K562 (cell line): ENCODE results near the gene ZNF8.

Experiments used
- CTCF ChIP-seq, 3 experiments: IDR thresholded peaks in 2 of 3; conservative IDR thresholded peaks in 1 of 3; 2 replicates each; pipeline ENCODE4 v1.5.1; 2011 to 2012; ENCODE audit warnings: low read length in 3 of 3, mild to moderate bottlenecking in 3 of 3, control low read depth in 2 of 3, improper control_type of control experiment in 1 of 3, inconsistent platforms in 1 of 3, low read depth in 1 of 3, mixed read lengths in 1 of 3, moderate library complexity in 1 of 3; ENCODE audit not compliant: insufficient read depth in 2 of 3
- DPF2 ChIP-seq: fragments of 450-650 bp; IDR thresholded peaks from 2 replicates; pipeline ENCODE4 v1.6.1; 2016
- GMEB1 ChIP-seq: fragments of 250-450 bp; sonication (Bioruptor Pico); IDR thresholded peaks from 2 replicates; pipeline ENCODE4 v1.4.0; 2020; ENCODE audit warnings: mild to moderate bottlenecking
- KAT2B ChIP-seq: IDR thresholded peaks from one replicate; pipeline ENCODE4 v1.6.1; 2012; ENCODE audit warnings: low read depth, mild to moderate bottlenecking, control low read depth, inconsistent platforms, low read length, moderate library complexity
- ZNF184 ChIP-seq: sonication (generic); formaldehyde crosslinking; IDR thresholded peaks from 2 replicates; pipeline ENCODE4 v1.5.0; 2020; ENCODE audit warnings: missing genetic modification reagents
- ZNF274 ChIP-seq: IDR thresholded peaks from 2 replicates; pipeline ENCODE4 v1.6.1; 2011; ENCODE audit warnings: low read depth, mild to moderate bottlenecking, low read length, moderate library complexity, borderline replicate concordance
- ZNF431 ChIP-seq: sonication (generic); formaldehyde crosslinking; IDR thresholded peaks from 2 replicates; pipeline ENCODE4 v1.8.0; 2022; ENCODE audit warnings: mild to moderate bottlenecking, missing genetic modification reagents

- TF ChIP-seq GMEB1 (no peak), DPF2 (no peak), ZNF274 (no peak), KAT2B (no peak), ZNF184 (CRISPR knock-in tag) (no peak), CTCF (IDR thresholded peaks at IDR 0.05 in 2 of 3, conservative IDR thresholded peaks at IDR 0.05 in 1 of 3; ENCODE audit: insufficient read depth in 2 of 3, low read depth in 1 of 3, low read length in 3 of 3) (no peak), ZNF431 (CRISPR knock-in tag) (no peak)
Measured at GRCh38 chr19:58338336-58338735, 59.6 kb downstream of the ZNF8 start.
